DND-41 (cell line): Measurements from ENCODE around the gene OSBPL8.

Experiments
- ATAC-seq: fragments of 200-7000 bp; cut with Tn5 transposase; 3 replicates; pipeline ENCODE4 v1.9.1; 2021; ENCODE audit warnings: low read depth; ENCODE audit not compliant: insufficient read depth
- DNase-seq: peaks from one replicate; pipeline ENCODE4 v3.0.0-alpha.2; 2020
- H2AFZ ChIP-seq: 2 replicates; pipeline ENCODE4 v1.6.0; 2012; ENCODE audit warnings: low read depth, low read length
- H3K27ac ChIP-seq: 2 replicates; pipeline ENCODE4 v1.5.1; 2012; ENCODE audit warnings: low read length, inconsistent platforms
- H3K27me3 ChIP-seq: fragments of 200-600 bp; sonication (generic); 2 replicates; pipeline ENCODE4 v1.6.0; 2012; ENCODE audit warnings: low read length, mild to moderate bottlenecking, inconsistent platforms; ENCODE audit not compliant: insufficient read depth, poor library complexity
- H3K36me3 ChIP-seq: 2 replicates; pipeline ENCODE4 v1.5.1; 2012; ENCODE audit warnings: low read length, inconsistent platforms; ENCODE audit not compliant: insufficient read depth
- H3K4me1 ChIP-seq: 2 replicates; pipeline ENCODE4 v1.5.1; 2012; ENCODE audit warnings: mild to moderate bottlenecking, low read length; ENCODE audit not compliant: insufficient read depth
- H3K4me2 ChIP-seq: 2 replicates; pipeline ENCODE4 v1.6.0; 2012; ENCODE audit warnings: mild to moderate bottlenecking, moderate library complexity, low read length, inconsistent platforms; ENCODE audit not compliant: insufficient read depth
- H3K4me3 ChIP-seq, 2 experiments: fragments of 200-600 bp in 1 of 2; shearing (Covaris generic) in 1 of 2; 2 replicates each; pipeline ENCODE4 v1.5.1; 2012 to 2016; ENCODE audit warnings: inconsistent platforms in 2 of 2, low read length in 2 of 2, mild to moderate bottlenecking in 2 of 2, low read depth in 1 of 2, moderate library complexity in 1 of 2
- H3K79me2 ChIP-seq: 2 replicates; pipeline ENCODE4 v1.6.0; 2012; ENCODE audit warnings: low read length, inconsistent platforms; ENCODE audit not compliant: insufficient read depth
- H3K9ac ChIP-seq: 2 replicates; pipeline ENCODE4 v1.6.0; 2012; ENCODE audit warnings: low read depth, mild to moderate bottlenecking, inconsistent platforms, low read length, moderate library complexity
- H3K9me3 ChIP-seq: 2 replicates; pipeline ENCODE4 v1.5.1; 2012; ENCODE audit warnings: low read length, moderate library complexity, mild to moderate bottlenecking, inconsistent platforms; ENCODE audit not compliant: insufficient read depth, severe bottlenecking
- H4K20me1 ChIP-seq: 2 replicates; pipeline ENCODE4 v1.6.0; 2012; ENCODE audit warnings: low read length; ENCODE audit not compliant: insufficient read depth
- CTCF ChIP-seq: IDR thresholded peaks from 2 replicates; pipeline ENCODE4 v1.5.1; 2012; ENCODE audit warnings: borderline replicate concordance, low read length, moderate library complexity, mild to moderate bottlenecking; ENCODE audit not compliant: poor library complexity, severe bottlenecking; ENCODE audit errors: extremely low read depth
- EZH2 ChIP-seq: IDR thresholded peaks from 3 replicates; pipeline ENCODE4 v1.6.1; 2012; ENCODE audit warnings: borderline replicate concordance, low read depth, mild to moderate bottlenecking, moderate library complexity, low read length, inconsistent platforms; ENCODE audit not compliant: severe bottlenecking

The OSBPL8 gene

GRCh38 chr12:76559400-76560085, at the start of gene OSBPL8:
Gene OSBPL8, minus strand, starts transcription at chr12:76559771. Its CDS starts 72,220 bp downstream, at chr12:76487551.
- Histone ChIP-seq H3K36me3 (peaks cover 3% of the 10 kb centered on the region; the same call in 1 of the 2 replicates), H3K9me3 (no peaks in the 10 kb centered on the region), H2AFZ (peak within 1 kb of the TSS; percentile 100), H4K20me1 (peaks cover 39% of the 10 kb centered on the region; the same call in 1 of the 2 replicates), H3K4me2 (peak within 1 kb of the TSS; percentile 89), H3K9ac (peak within 1 kb of the TSS; percentile 95), H3K27ac (peak within 1 kb of the TSS; percentile 99), H3K27me3 (no peaks in the 10 kb centered on the region), H3K79me2 (peaks cover 49% of the 10 kb centered on the region), H3K4me3 (peak within 1 kb of the TSS; percentile 37 to 95), H3K4me1 (peaks cover 33% of the 10 kb centered on the region)
- ATAC-seq (peak; percentile 67), DNase-seq (peak; percentile 95)
- TF ChIP-seq EZH2: no peak
- peak; percentile 34 for TF ChIP-seq CTCF

GRCh38 chr12:76608070-76608469, 48.5 kb upstream of the OSBPL8 start:
- Histone ChIP-seq H3K9me3 (no peaks in the 10 kb centered on the region), H3K4me2 (no peak overlapping the region), H3K4me1 (no peaks in the 10 kb centered on the region), H2AFZ (no peak overlapping the region), H3K27ac (no peak overlapping the region), H3K27me3 (no peaks in the 10 kb centered on the region), H3K79me2 (no peaks in the 10 kb centered on the region), H3K9ac (no peak overlapping the region), H4K20me1 (no peaks in the 10 kb centered on the region), H3K36me3 (no peaks in the 10 kb centered on the region), H3K4me3 (no peak overlapping the region)
- ATAC-seq (no peak), DNase-seq (no peak)
- TF ChIP-seq EZH2 (no peak), CTCF (no peak)

- Histone ChIP-seq H3K27ac (no peak overlapping the region), H4K20me1 (no peaks in the 10 kb centered on the region), H3K4me2 (no peak overlapping the region), H3K27me3 (no peaks in the 10 kb centered on the region), H3K9me3 (no peaks in the 10 kb centered on the region), H3K4me3 (no peak overlapping the region), H3K4me1 (no peaks in the 10 kb centered on the region), H3K36me3 (no peaks in the 10 kb centered on the region), H2AFZ (no peak overlapping the region), H3K9ac (no peak overlapping the region), H3K79me2 (no peaks in the 10 kb centered on the region)
- DNase-seq (no peak), ATAC-seq (no peak)
- TF ChIP-seq EZH2: no peak
- no peak for TF ChIP-seq CTCF
These were observed 35.5 kb upstream of the OSBPL8 start for GRCh38 chr12:76595056-76595455.
